Thyroid gland (tissue), 4 donors: ENCODE data around the gene OR4K17. TPM values are rescaled to one million over a fixed set of nuclear protein-coding genes. Genes with fewer than 3 reads are reported as not detected.

ENCODE experiments used
- DNase-seq, 2 donors: peaks; one replicate each; pipeline ENCODE4 v3.0.0-alpha.2; 2019
- H3K27ac ChIP-seq, 3 donors: fragments of 200-600 bp; sonication (generic); 1 replicate in 2 of 3; 2 replicates in 1 of 3; pipeline ENCODE4 v1.5.1; 2016 to 2019; ENCODE audit warnings: mild to moderate bottlenecking in 1 of 3, moderate library complexity in 1 of 3
- H3K27me3 ChIP-seq: fragments of 200-600 bp; sonication (generic); one replicate; pipeline ENCODE4 v1.5.1; 2019
- H3K36me3 ChIP-seq, 2 donors: fragments of 200-600 bp; sonication (generic); one replicate each; pipeline ENCODE4 v1.5.1; 2016 to 2019
- H3K4me1 ChIP-seq, 2 donors: fragments of 200-600 bp; sonication (generic); one replicate each; pipeline ENCODE4 v1.5.1; 2017 to 2019
- H3K4me3 ChIP-seq, 3 donors: fragments of 200-600 bp; sonication (generic); replicated peaks in 1 of 3; 1 replicate in 2 of 3; 2 replicates in 1 of 3; pipeline ENCODE4 v1.5.1; 2016; ENCODE audit warnings: mild to moderate bottlenecking in 1 of 3
- H3K9me3 ChIP-seq: fragments of 200-600 bp; sonication (generic); one replicate; pipeline ENCODE4 v1.5.1; 2017
- CTCF ChIP-seq, 6 experiments: fragments of 200-600 bp in 3 of 6; fragments of 450-650 bp in 3 of 6; sonication (generic) in 3 of 6; IDR thresholded peaks; one replicate each; pipeline ENCODE4 v1.5.1; 2016 to 2019; ENCODE audit warnings: antibody characterized with exemption in 6 of 6, mild to moderate bottlenecking in 2 of 6, inconsistent platforms in 1 of 6, moderate library complexity in 1 of 6
- POLR2A ChIP-seq, 2 donors: fragments of 450-650 bp; IDR thresholded peaks; one replicate each; pipeline ENCODE4 v1.6.1; 2017; ENCODE audit warnings: antibody characterized with exemption in 2 of 2, mild to moderate bottlenecking in 2 of 2, moderate library complexity in 1 of 2
- WGBS, 2 donors: methylation state at CpG; one replicate each; pipeline ENCODE4 v1.1.5; 2017; 5-methylcytosine and 5-hydroxymethylcytosine counted together
- intact Hi-C: fragments of 100-400 bp; cut with DNase I; formaldehyde crosslinking; loops from one replicate; pipeline ENCODE4 v1.15.1; 2023
- total RNA-seq, 4 donors: library from RNA; depleted of rRNA; stranded (reverse); fragments of >200 nt; gene quantifications; one replicate each; pipeline ENCODE4 v1.2.3, GENCODE V29; 2016

Gene OR4K17
- total RNA-seq, 4 donors from 2014 or later, result not detected

GRCh38 chr14:20116748-20117147 is 6.2 kb downstream of the OR4K17 start:
- no peak for DNase-seq
- no peaks in the 10 kb centered on the region for H3K27me3 ChIP-seq
- no peaks in the 10 kb centered on the region for H3K4me1 ChIP-seq
- H3K27ac ChIP-seq, result no peak overlapping the region
- no peak overlapping the region for H3K4me3 ChIP-seq
- no peaks in the 10 kb centered on the region for H3K36me3 ChIP-seq
- no peaks in the 10 kb centered on the region for H3K9me3 ChIP-seq
- TF ChIP-seq CTCF (IDR thresholded peaks at IDR 0.05) (no peak), POLR2A (IDR thresholded peaks at IDR 0.05) (no peak)
- WGBS, 2 donors, result 46 to 58% methylated on average over 1 of the region's 1 CpG
- intact Hi-C loops, result no loop called here

- intact Hi-C loops, result no loop called here
- no peaks in the 10 kb centered on the region for H3K36me3 ChIP-seq
- TF ChIP-seq POLR2A (IDR thresholded peaks at IDR 0.05) (no peak), CTCF (IDR thresholded peaks at IDR 0.05) (no peak)
- 78 to 81% methylated on average over 5 of the region's 5 CpGs for WGBS, 2 donors
- H3K9me3 ChIP-seq, result no peaks in the 10 kb centered on the region
- H3K27me3 ChIP-seq, result no peaks in the 10 kb centered on the region
- H3K4me3 ChIP-seq, result no peak overlapping the region
- H3K27ac ChIP-seq, result no peak overlapping the region
- DNase-seq, result no peak
- no peaks in the 10 kb centered on the region for H3K4me1 ChIP-seq
Measured at GRCh38 chr14:20118795-20119194, 8.3 kb downstream of the OR4K17 start.

GRCh38 chr14:20138520-20138919 is 28.0 kb downstream of the OR4K17 start, which contains the start of gene OR4N5:
Gene OR4N5, plus strand, starts transcription at chr14:20138820. Its CDS starts 4,916 bp downstream, at chr14:20143736.
- no peaks in the 10 kb centered on the region for H3K9me3 ChIP-seq
- H3K4me3 ChIP-seq, result no peak within 1 kb of the TSS
- no peak for DNase-seq
- no peaks in the 10 kb centered on the region for H3K27me3 ChIP-seq
- TF ChIP-seq POLR2A (IDR thresholded peaks at IDR 0.05) (no peak), CTCF (IDR thresholded peaks at IDR 0.05) (no peak)
- no peaks in the 10 kb centered on the region for H3K4me1 ChIP-seq
- intact Hi-C loops, result no loop called here
- H3K36me3 ChIP-seq, result no peaks in the 10 kb centered on the region
- H3K27ac ChIP-seq, result no peak within 1 kb of the TSS
- 85 to 91% methylated on average over 2 of the region's 2 CpGs for WGBS, 2 donors

GRCh38 chr14:20143911-20144310 is 33.4 kb downstream of the OR4K17 start:
- WGBS, 2 donors, result 26 to 31% methylated on average over 7 of the region's 7 CpGs
- Histone ChIP-seq H3K4me3 (no peak overlapping the region), H3K4me1 (no peaks in the 10 kb centered on the region), H3K27ac (no peak overlapping the region), H3K36me3 (no peaks in the 10 kb centered on the region), H3K9me3 (no peaks in the 10 kb centered on the region), H3K27me3 (no peaks in the 10 kb centered on the region)
- intact Hi-C loops, result no loop called here
- TF ChIP-seq POLR2A (IDR thresholded peaks at IDR 0.05) (no peak), CTCF (IDR thresholded peaks at IDR 0.05) (no peak)
- DNase-seq, result no peak

GRCh38 chr14:20144820-20145219 is 34.3 kb downstream of the OR4K17 start:
- WGBS, 2 donors, result 48 to 58% methylated on average over 1 of the region's 1 CpG
- no peak overlapping the region for H3K27ac ChIP-seq
- intact Hi-C loops, result no loop called here
- H3K36me3 ChIP-seq, result no peaks in the 10 kb centered on the region
- no peaks in the 10 kb centered on the region for H3K4me1 ChIP-seq
- no peak overlapping the region for H3K4me3 ChIP-seq
- H3K27me3 ChIP-seq, result no peaks in the 10 kb centered on the region
- H3K9me3 ChIP-seq, result no peaks in the 10 kb centered on the region
- DNase-seq, result no peak
- TF ChIP-seq POLR2A (IDR thresholded peaks at IDR 0.05) (no peak), CTCF (IDR thresholded peaks at IDR 0.05) (no peak)
